ENCODE measurements around the gene GGACT. TPM values are rescaled to one million over a fixed set of nuclear protein-coding genes. Genes with fewer than 3 reads are reported as not detected.
"Not testable (repeated sequence)": the region's sequence is repeated elsewhere in the genome, so short reads cannot be mapped to it uniquely, and the experiment has no call there.

The GGACT gene
- total RNA-seq, 1 experiment from 2014 or later = 1.8 TPM

- DNase-seq (ENCODE audit: low read depth) = no peak
These were observed 57.8 kb downstream of the GGACT start for GRCh38 chr13:100530671-100531213.

DNA sequence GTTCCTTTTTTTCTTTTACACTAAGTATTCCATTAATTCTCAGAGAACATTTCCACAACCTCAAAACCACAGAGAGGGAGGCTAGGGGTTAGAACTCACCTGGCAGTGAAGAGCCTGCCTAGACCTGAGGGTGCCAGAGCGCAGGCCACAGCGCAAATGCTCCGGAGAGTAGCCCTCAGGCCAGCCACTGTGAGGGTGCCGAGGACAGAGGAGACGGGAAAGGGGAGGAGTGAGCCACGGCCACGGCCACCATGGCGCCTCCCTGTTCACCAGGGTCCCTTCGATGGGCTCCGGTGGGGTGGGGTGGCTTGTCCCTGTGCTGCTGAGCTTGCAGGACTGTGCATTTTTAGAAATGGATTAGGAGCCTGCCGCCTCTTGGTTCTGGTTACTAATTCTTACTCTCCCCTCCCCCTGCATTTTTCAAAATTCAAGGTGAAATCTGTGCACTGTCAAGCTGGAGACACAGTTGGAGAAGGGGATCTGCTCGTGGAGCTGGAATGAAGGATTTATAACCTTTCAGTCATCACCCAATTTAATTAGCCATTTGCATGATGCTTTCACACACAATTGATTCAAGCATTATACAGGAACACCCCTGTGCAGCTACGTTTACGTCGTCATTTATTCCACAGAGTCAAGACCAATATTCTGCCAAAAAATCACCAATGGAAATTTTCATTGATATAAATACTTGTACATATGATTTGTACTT is 58.8 kb downstream of the GGACT start:
- DNase-seq (ENCODE audit: low read depth) = no peak

- DNase-seq (ENCODE audit: low read depth) = no peak
These were observed 59.8 kb downstream of the GGACT start for GRCh38 chr13:100528820-100529219.

DNA sequence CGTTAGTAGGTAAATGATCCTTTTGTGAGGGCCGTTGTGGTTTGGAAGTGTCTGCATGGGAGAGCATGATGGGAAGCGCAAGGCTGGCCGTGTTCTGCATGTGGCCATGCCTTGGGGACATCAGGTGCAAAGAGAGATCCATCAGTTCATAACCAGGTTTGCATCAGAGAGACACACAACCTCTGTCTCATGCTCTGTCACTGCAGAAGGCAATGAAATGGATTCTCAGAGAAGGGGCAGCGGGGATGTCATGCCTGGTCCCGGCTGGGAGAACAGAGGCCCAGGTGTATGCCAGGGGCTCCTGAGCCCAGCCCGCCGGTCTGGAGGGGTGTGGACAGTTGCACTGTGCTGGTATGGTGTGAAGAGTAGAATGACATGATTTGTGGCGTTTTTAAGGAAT is 60.2 kb downstream of the GGACT start:
- DNase-seq (ENCODE audit: low read depth) = no peak

DNA sequence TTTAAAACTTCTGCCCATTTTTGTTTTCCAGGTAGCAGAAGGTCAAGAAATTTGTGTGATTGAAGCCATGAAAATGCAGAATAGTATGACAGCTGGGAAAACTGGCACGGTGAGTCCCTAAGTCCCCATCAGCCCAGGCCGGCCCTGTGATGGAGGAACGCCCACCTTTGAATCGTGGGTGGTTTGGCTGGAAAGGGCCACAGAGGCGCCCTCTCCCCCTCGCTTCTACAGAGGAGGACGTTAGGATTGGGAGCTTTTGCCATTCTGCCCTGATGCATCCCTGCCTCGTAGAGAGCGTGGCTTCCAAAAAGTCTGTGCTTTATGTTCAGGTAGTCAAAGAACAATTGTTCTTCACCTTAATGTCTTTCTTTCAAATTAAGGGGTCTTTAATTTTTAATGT is 60.9 kb downstream of the GGACT start:
- DNase-seq (ENCODE audit: low read depth) = no peak

DNA sequence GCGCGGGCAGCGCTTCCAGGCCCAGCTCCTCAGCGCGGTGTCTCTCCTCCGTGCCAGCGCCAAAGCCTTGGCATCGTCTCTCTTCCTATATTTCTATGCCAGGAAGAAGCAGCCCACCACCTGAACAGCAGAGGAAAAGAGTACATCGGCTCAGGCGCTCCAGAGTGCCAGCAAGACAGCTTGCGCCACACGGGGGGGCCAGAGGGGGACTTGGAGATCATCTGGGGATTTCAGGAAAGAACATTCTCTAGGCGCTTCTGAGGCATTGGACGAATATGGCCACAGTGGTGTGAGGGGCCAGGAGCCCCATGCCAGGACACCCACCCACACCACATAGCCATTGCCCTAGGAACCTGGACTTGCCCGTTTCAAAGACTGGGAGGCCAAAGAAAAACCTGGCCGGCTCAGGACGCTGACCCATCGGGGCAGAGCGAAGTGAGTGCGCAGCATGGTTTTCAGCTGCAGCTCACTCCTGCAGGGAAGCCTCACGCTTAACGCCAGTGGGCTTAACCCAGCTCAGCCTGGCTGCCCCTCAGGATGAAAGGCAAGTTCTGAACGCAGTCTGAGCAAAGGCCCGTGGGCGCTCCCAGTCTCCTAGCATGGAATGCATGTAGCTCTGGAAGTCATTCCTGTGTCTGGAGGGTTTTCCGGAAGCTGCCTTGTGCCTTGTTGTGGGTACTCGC is 62.1 kb downstream of the GGACT start:
- no peak for DNase-seq (ENCODE audit: low read depth)

DNA sequence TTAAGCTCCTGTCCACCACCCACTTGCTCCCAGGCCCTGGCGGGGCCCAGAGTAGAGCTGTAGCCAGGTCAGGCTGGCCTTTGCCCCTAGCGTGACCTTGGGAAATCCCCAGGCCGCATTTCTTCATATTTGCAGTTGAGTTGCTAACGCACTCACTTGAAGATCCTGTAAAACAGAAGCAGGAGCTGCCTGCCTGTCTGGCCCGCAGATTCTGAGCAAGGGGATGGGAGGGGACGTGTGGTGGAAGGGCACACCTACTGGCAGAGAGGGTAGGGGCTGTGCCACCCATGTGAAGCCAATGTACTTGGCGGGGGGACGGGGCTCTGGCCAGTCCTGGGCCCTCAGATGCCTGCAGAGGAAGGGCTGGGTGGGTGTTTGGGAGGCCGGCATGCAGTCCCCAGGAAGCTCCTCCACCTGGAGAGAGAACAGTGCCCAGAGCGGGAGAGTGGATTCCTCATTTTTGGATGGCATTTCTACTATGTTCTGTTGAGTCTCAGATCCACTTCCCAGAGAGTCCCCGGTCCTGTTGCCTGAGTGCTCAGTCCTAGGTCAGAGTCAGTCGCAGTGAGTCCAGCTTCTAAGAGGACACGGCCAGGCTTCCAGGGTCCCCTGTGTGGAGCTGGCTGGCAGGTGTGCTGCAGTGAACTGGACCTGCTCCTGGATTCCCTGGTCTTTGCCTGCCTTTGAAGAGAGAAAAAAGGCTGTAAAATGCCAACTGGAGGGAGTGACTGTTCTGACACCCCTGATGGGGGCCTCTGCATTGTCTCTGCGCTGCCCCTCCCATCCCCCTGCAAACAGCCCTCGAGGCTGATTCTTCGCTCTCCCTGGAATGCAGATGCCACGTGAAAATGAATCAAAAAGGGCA is 62.9 kb downstream of the GGACT start:
- DNase-seq (ENCODE audit: low read depth) = no peak

DNA sequence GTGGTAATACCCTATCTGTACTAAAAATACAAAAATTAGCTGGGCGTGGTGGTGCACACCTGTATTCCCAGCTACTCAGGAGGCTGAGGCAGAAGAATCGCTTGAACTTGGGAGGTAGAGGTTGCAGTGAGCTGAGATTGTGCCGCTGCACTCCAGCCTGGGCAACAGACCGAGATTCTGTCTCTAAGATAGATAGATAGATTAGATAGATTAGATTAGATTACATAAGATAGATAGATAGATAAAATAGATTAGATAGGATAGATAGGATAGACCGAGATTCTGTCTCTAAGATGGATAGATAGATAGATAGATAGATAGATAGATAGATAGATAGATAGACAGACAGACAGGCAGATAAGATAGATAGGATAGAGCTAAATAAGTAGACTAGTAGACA is 63.9 kb downstream of the GGACT start:
- not testable (repeated sequence) for DNase-seq (ENCODE audit: low read depth)

DNA sequence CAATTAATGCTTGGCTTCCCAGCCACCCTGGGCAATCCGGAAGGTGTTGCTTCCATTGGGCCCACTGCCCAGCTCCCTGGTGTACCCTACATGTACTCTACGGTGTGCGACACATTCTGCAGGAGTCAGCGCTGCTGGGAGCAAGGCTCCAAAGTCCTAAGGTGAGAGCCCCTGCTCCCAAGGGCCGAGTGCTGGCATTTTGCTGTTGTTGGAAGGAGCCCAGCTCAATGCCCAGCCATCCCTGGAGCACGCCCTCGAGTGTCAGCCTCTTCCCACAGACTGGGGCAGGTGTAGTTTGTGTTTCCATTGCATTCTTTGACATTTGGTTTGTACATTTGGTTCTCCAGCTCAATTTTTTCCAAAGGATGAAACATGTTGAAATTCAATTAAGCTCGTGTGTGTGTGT is 64.6 kb downstream of the GGACT start:
- no peak for DNase-seq (ENCODE audit: low read depth)

GRCh38 chr13:100523411-100523810 is 65.2 kb downstream of the GGACT start:
- DNase-seq (ENCODE audit: low read depth) = no peak

GRCh38 chr13:100522618-100523309 is 65.8 kb downstream of the GGACT start:
- DNase-seq (ENCODE audit: low read depth) = no peak

GRCh38 chr13:100521851-100522617 is 66.6 kb downstream of the GGACT start:
- no peak for DNase-seq (ENCODE audit: low read depth)

DNA sequence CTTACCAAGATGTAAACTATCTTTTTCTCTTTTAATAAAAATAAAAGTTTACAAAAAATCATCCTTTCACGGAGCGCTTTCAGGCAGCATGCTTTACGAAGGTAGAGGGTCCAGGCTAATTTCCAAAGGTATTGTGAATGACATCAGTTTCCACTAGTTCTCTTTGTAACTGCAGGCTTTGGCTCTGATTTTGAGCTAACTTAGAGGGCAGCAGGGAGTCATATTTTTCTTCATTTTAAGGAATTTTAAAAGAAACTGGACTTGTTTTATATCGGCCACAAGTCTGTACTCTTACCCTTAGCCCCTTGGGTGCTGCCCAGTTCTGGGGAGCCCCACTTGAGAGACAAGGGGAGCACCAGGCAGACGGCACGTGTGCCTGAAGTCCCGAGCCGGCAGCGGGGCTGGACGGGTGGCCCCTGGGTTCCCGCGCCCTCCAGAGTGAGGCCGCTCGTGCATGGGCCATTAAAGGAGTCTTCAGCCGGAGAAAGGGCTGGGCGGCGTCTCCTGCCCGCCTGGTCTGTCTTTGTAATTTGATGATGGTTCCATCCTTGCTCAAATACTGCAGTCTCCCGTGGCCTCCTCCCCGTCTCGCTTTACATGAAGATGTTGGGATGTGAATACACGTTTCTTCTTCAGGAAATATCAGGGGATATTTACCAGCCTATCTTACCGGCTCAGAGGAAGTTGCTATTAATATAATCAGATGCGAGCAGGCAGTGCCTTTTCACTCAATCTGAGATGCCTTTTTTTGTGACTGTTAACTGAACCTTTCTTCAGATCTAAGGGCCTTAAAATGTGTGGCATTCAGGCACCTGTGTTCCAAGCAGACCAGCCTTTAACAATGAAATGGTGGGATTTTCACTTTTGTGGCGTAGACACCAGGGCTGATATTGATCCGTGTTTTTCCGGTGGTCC is 67.4 kb downstream of the GGACT start:
- no peak for DNase-seq (ENCODE audit: low read depth)

- no peak for DNase-seq (ENCODE audit: low read depth)
These were observed 69.0 kb downstream of the GGACT start for GRCh38 chr13:100519626-100520025.

GRCh38 chr13:100518394-100519062 is 70.1 kb downstream of the GGACT start:
- DNase-seq (ENCODE audit: low read depth) = no peak

DNA sequence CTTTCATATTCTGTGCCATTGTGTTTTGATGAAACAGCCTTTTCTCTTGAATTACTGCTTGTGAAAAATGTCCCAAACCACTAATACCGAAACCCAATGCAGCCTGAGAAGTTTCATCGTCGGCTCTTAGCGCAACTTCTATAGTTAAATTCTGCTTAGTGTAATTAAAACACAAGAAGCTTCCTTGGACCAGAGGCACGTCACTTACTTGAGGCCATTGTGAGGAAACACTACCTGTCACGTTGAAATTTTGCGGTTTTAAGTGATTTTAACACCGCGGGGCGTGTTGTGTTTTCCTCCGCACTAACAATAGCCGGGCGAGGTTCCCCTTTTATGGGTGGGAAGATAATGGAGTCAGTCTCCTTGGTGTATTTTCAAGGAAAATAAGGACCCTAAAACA is 70.9 kb downstream of the GGACT start:
- no peak for DNase-seq (ENCODE audit: low read depth)

GRCh38 chr13:100517135-100517534 is 71.5 kb downstream of the GGACT start:
- no peak for DNase-seq (ENCODE audit: low read depth)

DNA sequence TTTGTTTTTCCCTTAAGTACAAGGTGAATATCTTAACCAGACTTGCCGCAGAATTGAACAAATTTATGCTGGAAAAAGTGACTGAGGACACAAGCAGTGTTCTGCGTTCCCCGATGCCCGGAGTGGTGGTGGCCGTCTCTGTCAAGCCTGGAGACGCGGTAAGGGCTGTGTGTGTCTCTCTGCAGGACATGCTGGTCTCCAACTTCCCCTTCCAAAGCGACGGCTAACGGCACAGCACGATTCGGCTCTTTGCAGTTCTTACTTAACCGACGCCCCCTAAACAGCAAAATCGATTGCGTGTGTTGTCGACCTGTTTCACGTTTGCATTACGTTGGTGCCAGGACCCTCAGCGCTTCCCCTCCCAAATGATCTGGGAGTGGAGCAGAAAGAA is 73.2 kb downstream of the GGACT start:
- DNase-seq (ENCODE audit: low read depth) = no peak

- peak; percentile 72 for DNase-seq (ENCODE audit: low read depth)
These were observed 73.7 kb downstream of the GGACT start for GRCh38 chr13:100514788-100515409.
